Loucy (cell line): ENCODE data around the gene COL25A1.

Experiments
- CTCF ChIP-seq: fragments of 200-600 bp; sonication (generic); conservative IDR thresholded peaks from 2 replicates; pipeline ENCODE4 v1.5.1; 2014; ENCODE audit warnings: mild to moderate bottlenecking, antibody characterized with exemption, low read length
- EZH2phosphoT487 ChIP-seq: fragments of 200-600 bp; IDR thresholded peaks from 2 replicates; pipeline ENCODE4 v1.6.1; 2018; ENCODE audit warnings: antibody characterized with exemption, mild to moderate bottlenecking, moderate library complexity, borderline replicate concordance

GRCh38 chr4:109323348-109323747 lies 20.9 kb upstream of the COL25A1 start:
- no peak for TF ChIP-seq CTCF
- no peak for TF ChIP-seq EZH2phosphoT487
